Skeletal muscle cell (primary cell): ENCODE data around the gene FMO3.

ENCODE experiments used
- DNase-seq: peaks from one replicate; pipeline ENCODE4 v3.0.0-alpha.2; 2010; ENCODE audit warnings: low read depth
- H3K4me3 ChIP-seq: 2 replicates; pipeline ENCODE4 v1.5.1; 2011; ENCODE audit warnings: low read depth, mild to moderate bottlenecking, control low read depth, low read length, moderate library complexity

The FMO3 gene

DNA sequence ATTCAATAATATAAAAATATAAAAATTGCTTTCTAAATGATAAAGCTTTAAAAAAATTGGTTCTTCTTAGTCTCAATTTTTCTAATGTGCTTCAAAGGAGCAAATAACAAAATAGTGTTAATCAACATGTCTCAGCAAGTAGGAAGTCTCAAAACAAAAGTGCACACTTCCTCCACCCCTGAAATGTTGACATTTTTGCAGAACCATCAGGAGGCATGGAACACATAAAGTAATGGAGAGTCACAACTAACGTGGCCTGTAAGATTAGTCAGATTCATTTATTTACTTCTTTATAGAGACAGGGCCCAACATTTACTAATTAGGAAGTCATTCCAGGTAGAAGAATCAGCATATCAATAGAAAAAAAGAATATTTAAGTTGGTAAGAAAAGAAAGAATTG, 59.5 kb downstream of the FMO3 start:
- no peak for DNase-seq
- no peak overlapping the region for H3K4me3 ChIP-seq

DNA sequence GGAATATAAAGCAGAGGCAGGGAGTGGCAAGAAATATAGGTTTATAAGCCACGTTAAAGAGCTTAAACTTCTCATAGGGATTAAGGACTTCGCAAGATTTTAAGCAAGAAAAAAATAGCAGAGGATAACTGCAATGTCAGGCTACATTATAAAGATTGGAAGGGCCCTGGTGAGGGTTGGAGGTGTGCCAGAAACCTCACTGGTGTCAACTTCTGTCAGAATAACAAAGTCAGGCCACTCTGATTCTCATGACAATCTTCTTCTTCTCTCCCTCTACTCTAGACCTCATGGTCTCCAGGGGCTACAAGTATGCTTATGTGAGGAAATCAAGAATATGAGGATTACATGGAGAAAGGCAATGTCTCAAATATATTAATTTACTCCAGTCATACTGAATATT, 61.8 kb downstream of the FMO3 start:
- DNase-seq, result no peak
- no peak overlapping the region for H3K4me3 ChIP-seq

DNA sequence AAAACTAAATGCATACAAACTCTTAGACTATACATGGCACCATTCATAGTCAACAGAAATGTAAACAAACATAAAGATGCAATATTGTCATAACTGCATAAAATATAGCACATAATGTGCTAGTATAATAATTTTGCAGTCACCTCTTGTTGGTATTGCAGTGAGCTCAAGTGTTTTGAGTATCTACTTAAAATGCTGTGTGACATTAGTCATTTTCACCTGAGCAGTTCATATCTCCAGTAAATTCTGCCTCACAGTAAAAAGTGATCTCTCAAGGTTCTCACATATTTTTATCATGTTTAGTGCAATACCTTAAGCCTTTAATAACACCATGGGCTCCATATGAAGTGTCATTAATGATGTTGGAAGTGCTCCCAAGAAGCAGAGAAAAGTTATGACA, 64.8 kb downstream of the FMO3 start:
- no peak for DNase-seq
- no peak overlapping the region for H3K4me3 ChIP-seq

DNA sequence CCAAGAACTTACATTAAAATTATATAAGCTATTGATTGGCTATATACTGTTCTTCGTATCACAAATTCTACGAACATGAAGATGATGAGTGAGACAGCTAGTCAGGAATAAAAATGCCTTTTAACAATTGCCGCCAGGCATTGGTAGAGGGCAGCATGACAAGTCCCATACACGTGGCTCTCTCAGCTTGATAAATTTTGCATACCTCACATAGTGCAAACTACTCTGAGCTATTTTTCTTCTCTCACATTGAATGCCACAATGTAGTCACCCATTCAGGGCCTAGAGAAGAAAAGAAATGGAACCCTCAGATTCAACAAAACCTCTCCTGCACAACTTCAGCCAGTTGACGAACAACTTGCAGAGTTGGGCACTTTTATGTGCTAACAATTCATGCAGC, 67.4 kb downstream of the FMO3 start:
- DNase-seq, result no peak
- no peak overlapping the region for H3K4me3 ChIP-seq

DNA sequence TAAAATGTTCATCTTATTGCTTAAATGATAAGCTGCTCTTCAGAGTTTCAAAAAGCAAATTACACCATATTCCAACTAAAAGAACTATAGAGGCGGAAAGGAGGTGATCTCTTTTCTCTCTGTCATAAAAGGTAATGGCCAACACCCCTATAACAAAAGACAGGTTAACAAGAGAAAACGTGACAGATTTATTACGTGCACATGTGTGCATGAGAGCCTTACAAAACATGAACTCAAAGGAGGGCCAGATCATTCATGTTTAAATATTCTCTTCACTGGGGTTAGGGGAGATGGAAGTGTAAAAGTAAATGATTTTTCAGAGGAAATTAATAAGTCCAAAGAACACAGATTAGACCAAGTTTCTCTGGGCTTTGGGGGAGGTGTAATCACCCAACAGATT, 67.8 kb downstream of the FMO3 start:
- no peak for DNase-seq

DNA sequence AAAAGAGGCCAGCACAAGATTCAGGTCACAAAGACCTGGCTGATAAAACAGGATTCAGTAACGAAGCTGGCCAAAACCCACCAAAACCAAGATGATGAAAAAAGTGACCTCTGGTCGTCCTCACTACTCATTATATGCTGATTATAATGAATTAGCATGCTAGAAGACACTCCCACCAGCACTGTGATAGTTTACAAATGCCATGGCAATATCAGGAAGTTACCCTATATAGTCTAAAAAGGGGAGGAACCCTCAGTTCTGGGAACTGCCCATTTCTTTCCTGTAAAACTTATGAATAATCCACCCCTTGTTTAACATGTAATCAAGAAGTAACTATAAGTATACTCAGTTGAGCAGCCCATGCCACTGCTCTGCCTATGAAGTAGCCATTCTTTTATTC, 68.4 kb downstream of the FMO3 start:
- H3K4me3 ChIP-seq, result no peak overlapping the region

More for the DNA sequence above, 67.8 kb downstream of the FMO3 start:
- no peak overlapping the region for H3K4me3 ChIP-seq

DNA sequence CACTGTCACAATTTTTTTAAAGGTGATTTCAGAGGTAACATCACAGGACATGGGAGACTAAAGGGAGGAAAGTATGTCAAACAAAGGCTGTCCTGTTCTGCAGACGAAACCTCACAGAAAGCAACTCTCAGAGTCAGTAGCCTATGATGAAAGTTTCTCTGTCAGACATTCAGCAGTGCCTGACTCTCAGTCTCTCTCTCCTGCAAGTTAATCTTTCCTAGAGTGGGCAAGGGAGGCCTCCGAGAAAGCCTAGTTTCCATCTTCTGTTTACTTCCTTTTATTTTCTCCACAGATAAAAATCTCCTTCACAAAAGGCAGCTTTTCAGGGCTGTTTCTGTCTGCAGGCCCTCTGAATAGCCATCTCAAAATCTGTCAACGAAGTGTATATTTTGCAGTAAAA, 69.5 kb downstream of the FMO3 start:
- no peak overlapping the region for H3K4me3 ChIP-seq
- DNase-seq, result no peak

More for the DNA sequence above, 68.4 kb downstream of the FMO3 start:
- DNase-seq, result no peak

DNA sequence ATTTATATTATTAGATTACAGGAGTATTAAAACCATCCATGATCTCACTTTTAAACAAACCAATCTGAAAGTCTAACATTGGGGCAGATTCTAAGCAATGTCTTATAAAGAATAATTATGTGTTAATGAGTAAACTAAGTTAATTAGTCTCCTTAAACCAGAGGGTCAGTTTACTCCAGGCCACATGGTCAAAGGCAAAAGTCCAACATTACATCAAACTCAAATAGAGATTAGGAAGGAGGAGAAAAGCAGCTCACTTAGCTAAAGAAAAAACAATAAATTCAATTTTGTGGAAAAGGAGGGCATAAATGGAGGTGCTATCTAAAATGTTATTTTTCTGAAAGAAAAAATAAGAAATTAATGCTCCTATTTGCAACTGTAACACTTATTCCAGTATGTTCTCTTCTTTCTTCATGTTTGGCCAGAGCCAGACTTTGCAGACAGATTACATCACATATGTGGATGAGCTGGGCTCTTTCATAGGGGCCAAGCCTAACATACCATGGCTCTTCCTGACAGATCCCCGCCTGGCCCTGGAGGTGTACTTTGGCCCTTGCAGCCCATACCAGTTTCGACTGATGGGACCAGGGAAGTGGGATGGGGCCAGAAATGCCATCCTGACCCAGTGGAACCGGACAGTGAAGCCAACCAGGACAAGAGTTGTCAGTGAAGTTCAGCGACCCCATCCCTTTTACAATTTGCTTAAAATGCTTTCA, 70.1 kb downstream of the FMO3 start:
- H3K4me3 ChIP-seq, result no peak overlapping the region
- no peak for DNase-seq

DNA sequence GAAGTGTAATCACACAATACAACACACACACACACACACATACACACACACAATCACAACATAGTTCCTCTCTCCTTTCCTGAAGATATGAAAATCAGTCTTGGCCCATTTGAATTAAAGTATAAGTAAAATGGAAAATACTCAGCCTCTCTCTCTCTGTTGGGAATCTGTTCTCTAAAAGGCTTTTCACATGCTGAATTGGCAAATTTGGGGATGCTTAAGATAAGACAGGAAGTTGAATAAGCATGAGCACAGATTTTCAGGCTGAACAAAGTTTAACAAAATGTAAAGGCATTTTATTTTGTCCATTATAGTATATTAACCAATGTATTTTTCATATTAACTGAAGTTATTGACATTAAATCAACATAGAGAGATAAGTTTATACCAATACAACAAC, 70.7 kb downstream of the FMO3 start:
- no peak for DNase-seq
- no peak overlapping the region for H3K4me3 ChIP-seq

DNA sequence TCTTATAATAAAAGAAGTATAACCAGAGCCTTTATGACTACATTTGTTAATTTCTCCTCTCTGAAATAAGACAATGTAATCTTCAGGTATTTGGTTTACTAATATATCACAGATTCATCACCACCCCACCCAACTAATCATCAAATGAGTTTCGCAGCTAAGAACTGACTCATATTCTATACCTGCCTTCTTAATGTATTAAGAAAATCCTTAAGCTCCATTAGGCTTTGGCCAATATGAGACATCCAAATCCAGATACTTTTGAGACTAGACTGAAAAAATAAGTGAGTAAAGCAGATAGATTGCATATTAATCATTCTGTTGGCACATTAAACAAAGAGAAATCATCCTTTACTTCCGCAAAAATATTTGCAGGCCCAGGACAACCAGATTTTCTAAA, 75.7 kb downstream of the FMO3 start:
- no peak for DNase-seq
- H3K4me3 ChIP-seq, result no peak overlapping the region
